Brain microvascular endothelial cell (primary cell): ENCODE measurements around the gene SLC35A3.
"Not testable (repeated sequence)": the region's sequence is repeated elsewhere in the genome, so short reads cannot be mapped to it uniquely, and the experiment has no call there.

ENCODE experiments used
- DNase-seq: peaks from one replicate; pipeline ENCODE4 v3.0.0-alpha.2; 2020
- H3K27ac ChIP-seq: fragments of 250-450 bp; sonication (Bioruptor Pico); 2 replicates; pipeline ENCODE4 v1.5.1; 2020; ENCODE audit warnings: mild to moderate bottlenecking, moderate library complexity
- H3K27me3 ChIP-seq: fragments of 250-450 bp; sonication (Bioruptor Pico); replicated peaks from 2 replicates; pipeline ENCODE4 v1.5.1; 2020; ENCODE audit warnings: mild to moderate bottlenecking
- H3K36me3 ChIP-seq: fragments of 250-450 bp; sonication (Bioruptor Pico); replicated peaks from 2 replicates; pipeline ENCODE4 v1.5.1; 2020; ENCODE audit warnings: mild to moderate bottlenecking
- H3K4me3 ChIP-seq: 2 replicates; pipeline ENCODE4 v1.5.1; 2011; ENCODE audit warnings: low read depth, mild to moderate bottlenecking, control low read depth, low read length, moderate library complexity
- CTCF ChIP-seq: IDR thresholded peaks from 2 replicates; pipeline ENCODE4 v1.5.1; 2011; ENCODE audit warnings: low read depth, mild to moderate bottlenecking, moderate library complexity, low read length, control low read depth, inconsistent platforms; ENCODE audit errors: missing control alignments
- in situ Hi-C: cut with HindIII; loops from 2 replicates; pipeline ENCODE4 v1.10.0; 2017; ENCODE audit warnings: low sequenced_read_pairs, low pct_ligation_motif_present

SLC35A3 gene

DNA sequence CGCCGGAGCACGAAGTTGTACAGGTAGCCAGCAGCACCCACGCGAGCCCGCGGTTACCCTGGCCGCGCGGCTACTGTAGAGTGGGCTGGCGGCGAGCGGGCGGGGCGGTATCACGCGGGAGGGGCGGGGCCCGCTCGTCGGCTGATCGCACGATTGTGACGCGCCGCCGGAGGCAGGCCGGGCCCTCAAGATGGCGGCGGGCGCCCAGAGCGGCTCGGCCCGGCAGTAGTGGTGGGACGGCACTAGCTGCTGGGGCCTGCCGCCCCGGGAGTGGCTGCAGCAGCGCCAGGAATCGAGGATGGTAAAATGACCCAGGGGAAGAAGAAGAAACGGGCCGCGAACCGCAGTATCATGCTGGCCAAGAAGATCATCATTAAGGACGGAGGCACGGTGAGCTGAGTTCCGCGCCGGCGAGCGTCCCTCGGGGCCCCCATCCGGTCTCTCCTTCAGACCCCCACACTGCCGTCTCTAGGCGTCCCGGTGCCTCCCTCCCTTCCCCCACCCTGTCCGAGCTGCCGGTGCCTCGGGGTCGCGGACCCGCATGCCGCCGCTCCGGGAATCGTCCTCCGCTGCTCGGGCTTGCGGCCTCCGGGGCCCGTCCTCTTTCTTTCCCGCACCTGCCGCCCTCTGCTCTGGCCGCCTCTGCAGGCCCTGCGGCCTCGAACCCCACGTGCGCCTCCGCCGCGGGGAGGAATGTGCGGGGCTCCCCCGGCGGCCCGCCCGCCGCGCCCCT, 68.3 kb downstream of the SLC35A3 start:
- peak; percentile 73 for DNase-seq
- in situ Hi-C loops, result no loop called here
- TF ChIP-seq CTCF, result no peak

DNA sequence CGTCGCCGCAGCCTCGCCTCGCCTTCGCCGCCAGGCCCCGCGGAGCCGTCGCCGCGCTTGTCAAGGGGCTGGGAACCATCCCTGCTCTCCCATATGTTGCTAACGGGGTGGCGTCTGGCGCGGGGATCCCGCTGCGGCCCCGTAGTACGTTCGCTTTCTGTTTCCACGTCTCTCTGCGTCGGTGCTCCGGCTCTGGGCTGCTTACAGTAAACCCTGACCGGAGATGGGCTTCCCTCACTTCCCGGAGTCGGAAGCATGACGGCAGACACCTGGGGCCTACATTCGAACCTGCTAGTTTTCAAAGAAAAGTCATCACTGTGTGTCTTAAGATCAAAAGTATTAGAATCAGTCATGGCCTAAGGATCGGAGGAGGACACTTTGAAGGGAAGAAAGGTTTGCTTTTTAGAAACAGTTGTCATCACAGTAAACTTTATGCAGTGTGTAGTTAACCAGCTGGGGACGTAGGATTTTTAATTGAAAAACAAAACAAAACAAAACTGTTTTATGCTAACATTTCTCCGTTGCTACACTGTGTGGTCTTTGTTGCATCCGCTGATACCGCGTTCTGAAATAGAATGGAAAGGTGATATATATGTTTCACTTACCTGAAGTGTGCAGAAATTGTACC, 69.0 kb downstream of the SLC35A3 start:
- Histone ChIP-seq H3K4me3 (peak overlapping the region; percentile 88), H3K27ac (peak overlapping the region; percentile 87), H3K36me3 (no peaks in the 10 kb centered on the region), H3K27me3 (no peaks in the 10 kb centered on the region)
- peak; percentile 69 for DNase-seq
- in situ Hi-C loops, result no loop called here
- TF ChIP-seq CTCF, result no peak

More for the DNA sequence above, 68.3 kb downstream of the SLC35A3 start:
- Histone ChIP-seq H3K27ac (peak overlapping the region; percentile 87), H3K4me3 (peak overlapping the region; percentile 88), H3K36me3 (no peaks in the 10 kb centered on the region), H3K27me3 (no peaks in the 10 kb centered on the region)

DNA sequence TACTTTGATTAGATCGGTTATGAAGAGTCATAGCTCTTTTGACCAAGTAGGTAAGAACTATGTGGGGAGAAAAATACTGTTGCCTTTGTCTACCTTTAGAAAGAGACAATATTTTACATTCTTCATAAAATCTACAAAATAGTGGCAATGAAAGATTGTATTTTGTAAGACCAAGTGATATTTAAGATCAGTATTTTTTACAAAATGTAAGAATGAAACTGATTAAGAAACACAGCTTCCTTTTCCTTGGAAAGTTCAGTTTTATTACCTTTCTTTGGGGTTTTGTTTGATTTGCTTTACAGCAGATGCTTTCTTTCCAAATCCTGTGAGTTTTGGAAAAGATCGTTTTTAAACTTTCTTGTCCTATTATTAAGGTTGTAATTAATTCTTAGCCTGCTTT, 69.8 kb downstream of the SLC35A3 start:
- no peaks in the 10 kb centered on the region for H3K36me3 ChIP-seq
- H3K27ac ChIP-seq, result peak overlapping the region; percentile 87
- in situ Hi-C loops, result no loop called here
- H3K4me3 ChIP-seq, result peak overlapping the region; percentile 88
- no peak for DNase-seq
- no peak for TF ChIP-seq CTCF
- no peaks in the 10 kb centered on the region for H3K27me3 ChIP-seq

DNA sequence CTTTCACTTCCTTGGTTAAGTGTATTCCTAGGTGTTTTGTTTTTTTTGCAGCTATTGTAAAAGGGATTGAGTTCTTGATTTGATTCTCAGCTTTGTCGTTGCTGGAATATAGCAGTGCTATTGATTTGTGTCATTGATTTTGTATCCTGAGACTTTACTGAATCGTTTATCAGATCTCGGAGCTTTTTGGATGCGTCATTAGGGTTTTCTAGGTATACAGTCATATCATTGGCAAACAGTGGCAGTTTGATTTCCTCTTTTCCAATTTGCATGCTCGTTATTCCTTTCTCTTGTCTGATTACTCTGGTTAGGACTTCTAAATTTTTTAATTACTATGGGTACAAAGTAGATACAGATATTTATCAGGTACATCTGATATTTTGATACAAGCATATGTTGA, 75.4 kb downstream of the SLC35A3 start:
- Histone ChIP-seq H3K27me3 (no peaks in the 10 kb centered on the region), H3K27ac (no peak overlapping the region), H3K36me3 (peaks cover 3% of the 10 kb centered on the region), H3K4me3 (no peak overlapping the region)
- in situ Hi-C loops, result no loop called here
- DNase-seq, result no peak
- TF ChIP-seq CTCF, result no peak

DNA sequence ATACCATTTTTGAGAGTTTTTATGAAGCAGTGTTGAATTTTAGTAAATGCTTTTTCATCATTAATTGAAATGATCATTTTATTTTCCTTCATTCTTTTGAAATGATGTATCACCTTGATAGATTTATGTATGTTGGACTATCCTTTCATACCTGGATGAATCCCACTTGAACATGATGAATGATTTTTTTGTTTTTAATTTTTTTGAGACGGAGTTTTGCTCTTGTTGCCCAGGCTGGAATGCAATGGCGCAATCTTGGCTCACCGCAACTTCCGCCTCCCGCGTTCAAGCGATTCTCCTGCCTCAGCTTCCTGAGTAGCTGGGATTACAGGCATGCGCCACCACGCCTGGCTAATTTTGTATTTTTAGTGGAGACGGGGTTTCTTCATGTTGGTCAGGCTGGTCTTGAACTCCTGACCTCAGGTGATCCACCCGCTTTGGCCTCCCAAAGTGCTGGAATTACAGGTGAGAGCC, 77.5 kb downstream of the SLC35A3 start:
- H3K36me3 ChIP-seq, H3K4me3 ChIP-seq, DNase-seq, H3K27me3 ChIP-seq, in situ Hi-C loops, H3K27ac ChIP-seq: not testable (repeated sequence)

DNA sequence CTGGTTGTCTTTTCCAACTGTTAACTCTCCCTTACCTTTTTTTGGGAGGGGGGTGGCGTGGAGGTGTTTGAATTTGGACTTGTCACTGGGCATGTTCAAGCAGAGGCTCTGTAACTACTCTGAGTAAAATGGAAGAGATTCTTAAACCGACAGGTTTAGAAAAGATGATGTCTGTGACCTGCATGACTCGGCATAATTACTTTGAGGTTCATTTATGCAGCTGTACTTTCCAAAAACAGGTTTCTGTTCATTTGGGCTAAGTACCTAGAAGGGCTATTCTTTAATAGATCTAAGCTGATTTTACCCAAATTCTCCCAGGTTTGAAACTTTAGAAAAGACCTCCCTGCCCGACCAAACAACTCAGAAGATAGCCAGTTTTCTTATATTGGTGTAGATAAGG, 80.3 kb downstream of the SLC35A3 start:
- no peak for TF ChIP-seq CTCF
- in situ Hi-C loops, result no loop called here
- Histone ChIP-seq H3K27me3 (no peaks in the 10 kb centered on the region), H3K27ac (no peak overlapping the region), H3K4me3 (no peak overlapping the region), H3K36me3 (peaks cover 3% of the 10 kb centered on the region)
- no peak for DNase-seq
